Measurements from ENCODE around the gene RBM44.
"Not testable (repeated sequence)": the region's sequence is repeated elsewhere in the genome, so short reads cannot be mapped to it uniquely, and the experiment has no call there.

Gene RBM44

GRCh38 chr2:237824085-237824484 lies 25.5 kb downstream of the RBM44 start:
- no peaks in the 10 kb centered on the region for H3K9me3 ChIP-seq (ENCODE audit: control insufficient read depth, low read depth, low read length)
- no peak overlapping the region for H3K4me3 ChIP-seq (ENCODE audit: low read length)
- no peak overlapping the region for H3K27ac ChIP-seq (ENCODE audit: low read length)
- no peaks in the 10 kb centered on the region for H3K27me3 ChIP-seq (ENCODE audit: control insufficient read depth, insufficient read depth, low read length)
- H3K36me3 ChIP-seq (ENCODE audit: control insufficient read depth, low read depth, low read length), result no peaks in the 10 kb centered on the region
- H3K9ac ChIP-seq (ENCODE audit: low read length), result no peak overlapping the region
- H3K4me1 ChIP-seq (ENCODE audit: control insufficient read depth, low read depth, low read length), result no peaks in the 10 kb centered on the region

- H3K4me3 ChIP-seq (ENCODE audit: low read length), result no peak overlapping the region
- H3K4me1 ChIP-seq (ENCODE audit: control insufficient read depth, low read depth, low read length), result no peaks in the 10 kb centered on the region
- no peaks in the 10 kb centered on the region for H3K9me3 ChIP-seq (ENCODE audit: control insufficient read depth, low read depth, low read length)
- H3K36me3 ChIP-seq (ENCODE audit: control insufficient read depth, low read depth, low read length), result no peaks in the 10 kb centered on the region
- no peak overlapping the region for H3K9ac ChIP-seq (ENCODE audit: low read length)
- H3K27ac ChIP-seq (ENCODE audit: low read length), result no peak overlapping the region
- H3K27me3 ChIP-seq (ENCODE audit: control insufficient read depth, insufficient read depth, low read length), result no peaks in the 10 kb centered on the region
These were observed 28.9 kb downstream of the RBM44 start for GRCh38 chr2:237827421-237827987.

GRCh38 chr2:237830522-237830921 lies 31.9 kb downstream of the RBM44 start:
- Histone ChIP-seq H3K9ac (ENCODE audit: low read length) (no peak overlapping the region), H3K36me3 (ENCODE audit: control insufficient read depth, low read depth, low read length) (no peaks in the 10 kb centered on the region), H3K27me3 (ENCODE audit: control insufficient read depth, insufficient read depth, low read length) (no peaks in the 10 kb centered on the region), H3K27ac (ENCODE audit: low read length) (no peak overlapping the region), H3K9me3 (ENCODE audit: control insufficient read depth, low read depth, low read length) (no peaks in the 10 kb centered on the region), H3K4me3 (ENCODE audit: low read length) (no peak overlapping the region), H3K4me1 (ENCODE audit: control insufficient read depth, low read depth, low read length) (no peaks in the 10 kb centered on the region)

- Histone ChIP-seq H3K27me3 (ENCODE audit: control insufficient read depth, insufficient read depth, low read length) (no peaks in the 10 kb centered on the region), H3K4me3 (ENCODE audit: low read length) (no peak overlapping the region), H3K36me3 (ENCODE audit: control insufficient read depth, low read depth, low read length) (no peaks in the 10 kb centered on the region), H3K4me1 (ENCODE audit: control insufficient read depth, low read depth, low read length) (no peaks in the 10 kb centered on the region), H3K9me3 (ENCODE audit: control insufficient read depth, low read depth, low read length) (no peaks in the 10 kb centered on the region), H3K27ac (ENCODE audit: low read length) (no peak overlapping the region), H3K9ac (ENCODE audit: low read length) (no peak overlapping the region)
These were observed 35.0 kb downstream of the RBM44 start for GRCh38 chr2:237833546-237833945.

- Histone ChIP-seq H3K27me3 (ENCODE audit: control insufficient read depth, insufficient read depth, low read length) (no peaks in the 10 kb centered on the region), H3K9ac (ENCODE audit: low read length) (no peak overlapping the region), H3K27ac (ENCODE audit: low read length) (no peak overlapping the region), H3K9me3 (ENCODE audit: control insufficient read depth, low read depth, low read length) (no peaks in the 10 kb centered on the region), H3K4me1 (ENCODE audit: control insufficient read depth, low read depth, low read length) (no peaks in the 10 kb centered on the region), H3K36me3 (ENCODE audit: control insufficient read depth, low read depth, low read length) (no peaks in the 10 kb centered on the region), H3K4me3 (ENCODE audit: low read length) (no peak overlapping the region)
These were observed 36.8 kb downstream of the RBM44 start for GRCh38 chr2:237835372-237835771.

- no peaks in the 10 kb centered on the region for H3K9me3 ChIP-seq (ENCODE audit: control insufficient read depth, low read depth, low read length)
- H3K36me3 ChIP-seq (ENCODE audit: control insufficient read depth, low read depth, low read length), result no peaks in the 10 kb centered on the region
- H3K27me3 ChIP-seq (ENCODE audit: control insufficient read depth, insufficient read depth, low read length), result no peaks in the 10 kb centered on the region
- H3K9ac ChIP-seq (ENCODE audit: low read length), result no peak overlapping the region
- H3K4me1 ChIP-seq (ENCODE audit: control insufficient read depth, low read depth, low read length), result no peaks in the 10 kb centered on the region
- no peak overlapping the region for H3K4me3 ChIP-seq (ENCODE audit: low read length)
- no peak overlapping the region for H3K27ac ChIP-seq (ENCODE audit: low read length)
These were observed 42.5 kb downstream of the RBM44 start for GRCh38 chr2:237841051-237841450.

GRCh38 chr2:237848940-237849339 lies 50.4 kb downstream of the RBM44 start:
- H3K9me3 ChIP-seq (ENCODE audit: control insufficient read depth, low read depth, low read length); H3K9ac ChIP-seq (ENCODE audit: low read length): not testable (repeated sequence)

GRCh38 chr2:237854295-237854694 lies 55.7 kb downstream of the RBM44 start:
- Histone ChIP-seq H3K36me3 (ENCODE audit: control insufficient read depth, low read depth, low read length) (no peaks in the 10 kb centered on the region), H3K4me3 (ENCODE audit: low read length) (no peak overlapping the region), H3K9ac (ENCODE audit: low read length) (no peak overlapping the region), H3K27me3 (ENCODE audit: control insufficient read depth, insufficient read depth, low read length) (peaks cover 23% of the 10 kb centered on the region), H3K27ac (ENCODE audit: low read length) (no peak overlapping the region), H3K4me1 (ENCODE audit: control insufficient read depth, low read depth, low read length) (peaks cover 8% of the 10 kb centered on the region), H3K9me3 (ENCODE audit: control insufficient read depth, low read depth, low read length) (no peaks in the 10 kb centered on the region)

More at GRCh38 chr2:237848940-237849339, 50.4 kb downstream of the RBM44 start:
- H3K27ac ChIP-seq (ENCODE audit: low read length); H3K4me3 ChIP-seq (ENCODE audit: low read length); H3K27me3 ChIP-seq (ENCODE audit: control insufficient read depth, insufficient read depth, low read length); H3K36me3 ChIP-seq (ENCODE audit: control insufficient read depth, low read depth, low read length); H3K4me1 ChIP-seq (ENCODE audit: control insufficient read depth, low read depth, low read length): not testable (repeated sequence)

GRCh38 chr2:237857791-237858190 lies 59.2 kb downstream of the RBM44 start:
- H3K9ac ChIP-seq (ENCODE audit: low read length), result no peak overlapping the region
- no peaks in the 10 kb centered on the region for H3K9me3 ChIP-seq (ENCODE audit: control insufficient read depth, low read depth, low read length)
- H3K27ac ChIP-seq (ENCODE audit: low read length), result no peak overlapping the region
- peaks cover 8% of the 10 kb centered on the region for H3K4me1 ChIP-seq (ENCODE audit: control insufficient read depth, low read depth, low read length)
- H3K27me3 ChIP-seq (ENCODE audit: control insufficient read depth, insufficient read depth, low read length), result peaks cover 45% of the 10 kb centered on the region
- H3K36me3 ChIP-seq (ENCODE audit: control insufficient read depth, low read depth, low read length), result no peaks in the 10 kb centered on the region
- no peak overlapping the region for H3K4me3 ChIP-seq (ENCODE audit: low read length)

- H3K27ac ChIP-seq (ENCODE audit: low read length), result no peak overlapping the region
- no peaks in the 10 kb centered on the region for H3K36me3 ChIP-seq (ENCODE audit: control insufficient read depth, low read depth, low read length)
- H3K9me3 ChIP-seq (ENCODE audit: control insufficient read depth, low read depth, low read length), result no peaks in the 10 kb centered on the region
- H3K4me1 ChIP-seq (ENCODE audit: control insufficient read depth, low read depth, low read length), result peaks cover 8% of the 10 kb centered on the region
- peak overlapping the region; percentile 45 for H3K4me3 ChIP-seq (ENCODE audit: low read length)
- no peak overlapping the region for H3K9ac ChIP-seq (ENCODE audit: low read length)
- H3K27me3 ChIP-seq (ENCODE audit: control insufficient read depth, insufficient read depth, low read length), result peaks cover 45% of the 10 kb centered on the region
These were observed 59.9 kb downstream of the RBM44 start for GRCh38 chr2:237858294-237859081.

GRCh38 chr2:237859082-237859433 lies 60.5 kb downstream of the RBM44 start:
- Histone ChIP-seq H3K9ac (ENCODE audit: low read length) (no peak overlapping the region), H3K4me3 (ENCODE audit: low read length) (peak overlapping the region; percentile 45)

More at GRCh38 chr2:237859082-237859433, 60.5 kb downstream of the RBM44 start:
- H3K9me3 ChIP-seq (ENCODE audit: control insufficient read depth, low read depth, low read length), result no peaks in the 10 kb centered on the region
- H3K4me1 ChIP-seq (ENCODE audit: control insufficient read depth, low read depth, low read length), result peaks cover 8% of the 10 kb centered on the region
- H3K27me3 ChIP-seq (ENCODE audit: control insufficient read depth, insufficient read depth, low read length), result peaks cover 45% of the 10 kb centered on the region
- no peaks in the 10 kb centered on the region for H3K36me3 ChIP-seq (ENCODE audit: control insufficient read depth, low read depth, low read length)
- H3K27ac ChIP-seq (ENCODE audit: low read length), result no peak overlapping the region

Measured in iPS-18a (cell line).